AML-193 (cell line): ENCODE measurements around the gene GSTA4.
"Not testable (repeated sequence)": the region's sequence is repeated elsewhere in the genome, so short reads cannot be mapped to it uniquely, and the experiment has no call there.

ENCODE experiments used
- DNase-seq, 2 experiments: peaks; one replicate each; lab custom pipeline; 2025; lab: John Stamatoyannopoulos, UW

GSTA4 gene

DNA sequence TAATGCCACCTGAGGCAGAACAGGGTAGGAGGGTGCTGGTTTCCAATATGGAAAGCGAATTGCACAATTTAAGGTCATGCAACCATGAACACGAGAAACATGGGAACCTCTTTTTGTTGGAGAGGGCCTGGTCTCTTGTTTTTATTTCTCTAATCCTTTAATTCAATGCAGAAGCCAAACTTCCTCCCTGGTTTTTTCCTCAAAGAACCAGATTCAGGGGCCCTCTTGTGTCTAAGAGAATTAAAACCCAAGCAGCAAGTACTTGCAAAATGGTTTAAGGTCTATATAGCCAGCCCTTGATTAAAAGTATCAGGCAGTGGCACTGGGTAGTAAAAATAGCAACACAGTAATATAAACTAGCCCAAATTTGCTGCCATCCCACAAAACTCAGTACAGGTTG lies 19.5 kb downstream of the GSTA4 start:
- DNase-seq: no peak

DNA sequence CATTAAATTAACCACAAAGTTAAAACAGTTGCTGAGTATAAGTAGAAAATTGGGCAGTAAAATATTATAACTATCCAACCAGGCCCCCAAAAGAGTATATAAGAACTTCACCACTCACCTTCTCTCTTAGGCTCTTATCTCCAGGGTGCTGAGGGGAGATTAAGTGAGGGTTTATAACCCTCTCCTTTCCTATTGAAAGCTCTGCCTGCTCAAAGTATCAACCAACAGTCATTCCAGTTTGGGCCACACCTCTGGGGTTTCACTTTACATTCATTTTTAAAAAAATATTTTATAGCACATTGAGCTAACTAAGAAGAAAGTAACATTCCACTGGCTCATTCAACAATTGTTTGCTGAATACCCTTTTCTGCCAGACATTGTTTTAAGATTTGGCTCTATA lies 22.1 kb downstream of the GSTA4 start:
- DNase-seq: no peak

DNA sequence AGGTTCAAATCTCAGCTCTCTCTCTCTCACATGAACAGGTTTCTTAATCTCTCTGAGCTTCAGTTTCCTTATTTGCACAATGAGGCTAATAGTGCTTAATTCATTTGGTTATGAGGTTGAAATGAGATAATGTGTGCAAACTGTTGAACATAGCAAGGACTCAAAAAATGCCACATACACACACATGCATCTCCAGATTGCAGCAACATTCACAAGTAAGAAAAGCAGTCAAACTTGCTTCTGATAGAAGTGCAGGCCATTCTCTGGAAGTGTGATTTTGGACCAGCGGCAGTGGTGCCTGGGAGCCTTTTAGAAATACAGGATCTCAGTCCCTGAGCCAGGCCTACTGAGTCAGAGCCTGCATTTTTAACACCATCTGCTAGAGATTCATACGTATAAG lies 25.7 kb downstream of the GSTA4 start:
- no peak for DNase-seq

DNA sequence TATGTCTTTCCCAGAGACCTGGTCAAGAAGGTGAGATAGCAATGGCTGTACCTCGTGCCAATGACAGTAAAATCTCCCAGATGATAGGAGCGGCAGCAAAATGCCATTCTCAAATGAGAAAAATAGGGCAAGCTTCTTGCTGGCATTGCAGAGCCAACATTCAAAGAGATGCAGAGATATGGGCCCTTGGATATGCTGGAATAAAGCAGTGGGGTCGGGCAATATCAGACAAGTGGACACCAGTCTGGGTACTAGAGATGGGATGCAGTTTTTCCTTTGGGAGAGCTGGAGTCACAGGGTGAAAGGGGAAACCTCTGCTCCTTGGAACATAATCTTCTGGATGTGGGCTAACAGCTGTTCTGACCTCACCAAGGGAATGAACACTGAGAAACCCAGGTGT lies 29.0 kb downstream of the GSTA4 start:
- DNase-seq: no peak

DNA sequence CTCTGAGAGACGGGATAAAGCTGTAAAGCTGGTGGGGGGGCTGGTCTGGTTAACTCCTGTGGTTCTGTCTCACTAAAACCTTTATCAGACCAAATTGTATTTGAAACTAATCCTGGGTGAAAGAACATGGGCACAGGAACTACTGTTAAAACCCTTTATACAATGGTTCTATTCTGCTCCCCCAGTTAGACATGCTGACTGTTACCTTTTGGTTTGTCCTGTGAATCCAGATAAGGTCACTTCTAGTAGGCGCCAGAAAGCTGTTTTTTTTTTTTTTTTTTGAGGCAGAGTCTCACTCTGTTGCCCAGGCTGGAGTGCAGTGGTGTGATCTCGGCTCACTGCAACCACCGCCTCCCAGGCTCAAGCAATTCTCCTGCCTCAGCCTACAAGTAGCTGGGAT lies 29.7 kb downstream of the GSTA4 start:
- no peak for DNase-seq

DNA sequence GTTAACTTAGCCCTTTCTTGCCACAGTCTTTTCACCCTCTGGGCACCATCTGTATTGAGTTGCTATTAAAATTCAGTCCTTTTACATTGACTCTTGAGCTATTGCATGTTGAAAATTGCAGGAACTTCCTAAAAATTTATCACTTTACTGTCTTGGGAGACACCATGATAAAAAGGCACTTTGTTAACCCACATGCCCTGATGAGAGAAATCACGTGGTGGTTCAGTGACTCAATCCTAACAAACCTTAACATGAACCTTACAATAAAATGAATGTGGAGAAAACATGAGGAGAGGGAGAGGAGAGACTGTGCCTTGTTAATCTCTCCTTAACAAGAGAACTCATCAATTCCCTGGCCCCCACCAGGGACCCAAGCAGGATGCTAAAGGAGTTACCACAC lies 30.8 kb downstream of the GSTA4 start:
- no peak for DNase-seq

DNA sequence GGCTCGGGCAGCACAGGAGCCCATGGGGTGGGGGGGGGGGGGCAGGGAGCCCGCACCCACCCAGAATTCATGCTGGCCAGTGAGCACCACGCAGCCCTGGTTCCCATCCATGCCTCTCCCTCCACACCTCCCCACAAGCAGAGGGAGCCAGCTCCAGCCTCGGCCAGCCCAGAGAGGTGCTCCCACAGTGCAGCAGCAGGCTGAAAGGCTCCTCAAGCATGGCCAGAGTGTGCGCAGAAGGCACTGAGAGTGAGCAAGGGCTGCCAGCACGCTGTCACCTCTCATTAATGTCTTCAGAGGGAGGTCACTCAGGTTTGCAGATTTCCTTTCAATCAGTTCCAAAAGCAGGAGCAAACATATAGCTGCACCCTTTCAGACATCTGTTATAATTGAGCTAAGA lies 32.4 kb downstream of the GSTA4 start:
- no peak for DNase-seq

DNA sequence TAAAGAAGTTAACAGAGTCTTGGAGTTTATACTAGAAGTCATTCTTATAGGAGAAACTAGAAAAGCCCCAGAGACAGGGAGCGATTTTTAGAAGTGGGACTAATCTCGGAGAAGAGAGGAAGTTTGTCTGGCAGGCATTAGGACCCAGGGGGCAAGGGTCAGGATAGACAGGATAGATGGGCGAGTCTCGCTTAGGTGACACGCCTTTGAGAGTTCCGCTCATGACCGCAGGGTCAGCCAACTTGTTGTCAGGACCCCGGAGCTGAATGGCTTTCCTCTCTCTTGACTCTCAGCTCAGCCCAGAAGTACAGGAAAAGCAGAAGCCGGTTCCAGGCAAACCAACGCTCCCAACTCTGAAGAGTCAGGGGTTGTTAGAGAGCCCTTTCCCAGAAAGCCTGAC lies 34.1 kb downstream of the GSTA4 start:
- DNase-seq: not testable (repeated sequence)

DNA sequence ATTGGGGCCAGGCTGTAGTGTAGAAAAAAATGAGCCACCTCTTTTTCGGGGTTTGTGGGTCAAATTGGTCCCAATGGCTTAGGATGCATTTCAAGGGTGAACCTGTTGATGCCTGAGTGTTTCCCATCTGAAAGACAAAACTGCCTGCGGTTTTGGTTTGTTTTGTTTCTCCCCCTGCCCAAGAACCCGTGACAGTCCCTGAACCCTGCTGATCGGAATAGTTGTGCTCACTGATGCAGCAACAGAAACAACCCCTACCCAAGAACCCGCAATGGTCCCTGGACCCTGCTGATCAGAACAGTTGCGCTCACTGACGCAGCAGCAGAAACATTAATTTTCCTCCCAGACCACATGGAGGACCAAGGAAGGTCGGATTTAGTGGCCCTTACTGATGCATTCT lies 34.9 kb downstream of the GSTA4 start:
- not testable (repeated sequence) for DNase-seq

DNA sequence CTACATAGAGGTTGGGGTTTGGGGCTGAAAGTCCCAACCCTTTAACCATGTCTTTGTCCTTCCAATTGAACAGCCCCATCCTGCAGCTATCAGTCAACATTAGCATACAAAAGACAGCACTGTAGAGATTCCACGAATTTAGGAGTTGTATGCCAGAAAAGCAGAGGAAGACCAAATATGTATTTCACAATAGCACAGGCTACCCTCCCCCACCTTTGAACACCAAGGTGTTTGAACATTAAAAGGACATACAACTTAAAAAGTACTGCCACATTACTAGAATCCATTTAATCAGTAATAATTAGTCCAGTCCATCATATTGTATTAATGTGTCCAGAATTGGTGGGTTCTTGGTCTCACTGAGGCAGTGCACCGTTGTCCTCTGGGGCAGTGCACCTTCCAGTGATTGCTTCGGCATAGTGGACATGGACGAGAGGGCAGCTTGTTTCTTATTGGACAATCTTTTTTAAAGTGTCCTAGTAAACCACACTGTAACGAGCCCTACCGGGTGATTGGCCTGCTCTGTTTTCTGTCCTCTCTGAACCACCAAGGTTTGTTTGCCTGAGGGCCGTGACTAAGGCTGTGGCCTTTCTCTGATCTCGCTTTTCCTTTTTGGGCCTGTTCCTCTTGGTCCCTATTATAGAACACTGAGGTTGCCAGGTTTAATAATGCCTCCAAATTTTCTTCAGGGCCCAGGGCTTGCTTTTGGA lies 36.4 kb downstream of the GSTA4 start:
- DNase-seq: no peak

DNA sequence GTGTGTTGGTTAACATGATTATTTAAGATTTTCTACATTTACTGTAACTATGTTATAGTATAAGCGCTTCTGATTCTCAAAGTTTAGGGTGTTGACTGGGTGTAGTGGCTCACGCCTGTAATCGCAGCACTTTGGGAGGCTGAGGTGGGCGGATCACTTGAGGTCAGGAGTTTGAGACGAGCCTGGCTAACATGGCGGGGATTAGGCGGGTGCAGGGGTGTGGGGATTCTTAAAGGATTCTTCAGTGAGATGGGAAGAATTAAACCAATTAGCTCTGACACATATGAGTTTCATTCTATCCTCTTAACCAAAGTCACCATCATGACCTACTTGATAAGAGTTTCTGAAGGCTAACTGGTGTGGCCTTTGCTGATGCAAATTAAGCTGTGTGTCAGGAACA lies 39.2 kb downstream of the GSTA4 start:
- no peak for DNase-seq

DNA sequence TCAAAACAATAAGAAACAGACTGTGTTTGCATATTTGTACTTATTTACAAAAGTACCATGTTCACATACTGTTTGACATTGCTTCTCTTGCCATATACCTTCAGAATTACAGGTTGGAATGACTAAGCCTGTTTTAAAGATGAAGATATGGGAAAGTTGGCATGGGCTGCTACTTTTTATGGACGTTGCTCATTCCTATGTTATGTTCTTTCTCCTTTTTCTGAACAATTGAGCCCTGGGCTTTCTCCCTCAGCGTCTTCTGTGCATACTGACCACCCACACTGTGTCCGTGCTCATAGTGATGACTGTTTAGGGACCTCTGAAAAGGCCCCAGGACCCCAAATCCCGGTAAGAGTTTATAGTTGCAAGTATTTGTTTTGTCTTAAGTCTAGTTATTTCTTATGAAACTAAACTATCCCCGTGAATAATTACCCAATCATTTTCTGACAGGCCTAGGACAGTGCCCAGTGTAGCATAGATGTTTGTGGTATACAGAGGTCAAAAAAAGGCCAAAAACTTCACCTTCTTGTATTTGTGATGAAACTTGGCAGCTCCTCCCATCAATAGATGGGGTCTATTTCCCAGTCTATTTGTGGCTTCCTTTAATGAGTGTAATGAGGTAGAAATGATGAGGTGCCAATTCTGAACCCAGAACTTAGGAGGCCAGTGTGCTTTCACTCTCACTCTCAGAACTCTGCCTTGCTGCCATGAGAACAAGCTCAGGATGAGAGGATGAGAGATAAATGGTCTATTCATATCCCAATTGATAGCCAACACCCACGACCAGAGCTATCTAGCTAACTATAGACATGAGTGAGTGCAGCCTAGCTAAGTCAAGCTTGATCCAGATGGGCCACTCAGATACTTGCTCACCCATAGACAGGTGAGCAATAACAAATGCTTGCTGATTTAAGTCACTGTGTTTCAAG lies 40.9 kb downstream of the GSTA4 start:
- no peak for DNase-seq

DNA sequence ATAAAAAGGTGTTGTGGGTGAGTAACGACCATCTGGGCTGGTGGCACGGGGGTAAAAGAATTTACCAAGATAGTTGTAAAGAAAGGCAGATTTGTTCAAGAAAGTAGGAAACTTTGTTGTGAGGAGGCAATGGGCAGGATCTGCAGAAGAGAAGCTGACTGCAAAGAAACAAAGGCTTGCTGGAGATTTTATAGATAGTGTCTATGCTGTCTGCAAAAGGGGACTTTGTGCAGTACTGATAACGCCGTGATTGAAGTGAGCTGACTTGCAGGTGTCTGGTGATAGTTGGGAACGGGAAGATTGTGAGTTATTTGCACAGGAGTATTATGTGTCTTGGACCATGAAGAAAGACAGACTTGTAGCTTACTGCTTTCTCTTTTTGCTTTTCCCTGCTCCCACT lies 48.8 kb downstream of the GSTA4 start:
- DNase-seq: no peak

DNA sequence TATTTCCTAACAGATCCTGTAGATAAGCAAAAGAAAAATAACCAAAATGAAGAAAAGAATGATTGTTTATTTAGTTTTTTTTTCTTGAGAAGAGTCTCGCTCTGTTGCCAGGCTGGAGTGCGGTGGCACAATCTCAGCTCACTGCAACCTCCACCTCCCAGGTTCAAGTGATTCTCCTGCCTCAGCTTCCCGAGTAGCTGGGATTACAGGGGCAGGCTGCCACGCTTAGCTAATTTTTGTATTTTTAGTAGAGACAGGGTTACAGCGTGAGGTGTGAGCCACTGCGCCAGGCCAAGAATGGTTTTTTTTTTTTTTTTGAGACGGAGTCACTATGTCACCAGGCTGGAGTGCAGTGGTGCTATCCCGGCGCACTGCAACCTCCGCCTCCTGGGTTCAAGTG lies 52.3 kb downstream of the GSTA4 start:
- DNase-seq: not testable (repeated sequence)

DNA sequence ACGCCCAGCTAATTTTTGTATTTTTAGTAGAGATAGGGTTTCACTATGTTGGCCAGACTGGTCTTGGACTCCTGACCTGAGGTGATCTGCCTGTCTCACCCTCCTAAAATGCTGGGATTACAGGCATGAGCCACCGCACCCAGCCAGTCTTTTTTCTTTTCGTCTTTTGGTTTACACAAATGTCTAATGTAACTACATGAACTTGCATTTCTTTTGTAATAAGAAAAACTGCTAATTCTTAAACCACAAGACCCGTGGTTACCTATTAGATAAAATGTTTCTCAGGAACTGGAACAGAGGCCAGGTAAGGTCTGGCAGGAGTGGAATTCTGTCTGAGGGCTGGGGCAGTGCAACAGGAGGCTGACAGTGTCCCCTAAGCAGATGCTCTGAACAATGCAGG lies 52.9 kb downstream of the GSTA4 start:
- DNase-seq: no peak

DNA sequence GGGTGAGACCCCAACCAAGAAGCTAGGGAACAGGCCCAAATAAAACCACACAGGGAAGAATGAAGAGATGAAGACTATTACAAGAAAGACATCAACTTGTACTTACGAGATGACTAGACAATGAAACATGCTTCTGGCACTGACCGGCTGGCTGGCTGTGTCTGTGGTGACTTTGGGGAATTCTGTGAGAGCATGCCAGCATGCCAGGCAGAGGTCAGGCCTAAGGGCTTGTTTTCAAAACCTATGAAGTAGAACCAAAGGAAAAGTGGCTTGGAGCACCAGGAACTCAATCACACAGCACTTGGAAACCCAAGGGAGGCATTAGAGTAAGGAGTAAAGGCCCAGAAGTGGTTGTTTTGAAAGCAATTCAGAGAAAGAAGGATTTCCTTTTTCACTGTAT lies 57.2 kb downstream of the GSTA4 start:
- DNase-seq: no peak

DNA sequence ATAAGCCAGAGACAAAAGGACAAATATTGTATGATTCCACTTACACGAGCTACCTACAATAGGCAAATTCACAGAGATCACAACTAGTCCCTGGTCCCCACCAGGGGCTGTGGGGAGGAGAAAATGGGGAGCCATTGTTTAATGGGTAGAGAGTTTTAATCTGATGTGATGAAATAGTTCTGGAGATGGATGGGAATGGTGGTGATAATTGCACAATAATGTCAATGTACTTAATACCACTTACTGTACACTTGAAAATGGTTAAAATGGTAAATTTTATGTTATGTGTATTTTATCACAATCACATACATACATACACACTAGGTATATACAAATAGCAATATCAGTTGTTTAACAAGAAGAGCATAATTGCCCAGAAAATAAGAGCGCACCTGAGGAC lies 61.3 kb downstream of the GSTA4 start:
- no peak for DNase-seq

DNA sequence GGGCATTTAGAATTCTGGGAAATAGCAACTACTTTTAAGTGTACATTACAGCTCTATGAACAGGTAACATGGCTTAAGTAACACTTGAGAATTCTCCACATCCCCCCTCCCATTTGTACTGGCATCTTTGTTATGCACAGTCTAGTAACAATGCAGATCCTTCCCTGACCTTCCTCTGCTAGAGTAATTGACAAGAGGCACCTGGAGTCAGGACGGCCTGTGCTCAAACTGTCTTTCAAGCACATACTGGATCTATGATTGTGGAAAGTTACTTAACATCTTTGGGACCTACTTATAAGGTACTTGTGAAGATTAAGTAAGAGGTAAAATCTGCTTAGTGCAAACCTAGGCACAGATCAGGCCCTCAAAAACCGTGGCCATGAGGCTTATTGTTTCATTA lies 63.7 kb downstream of the GSTA4 start:
- DNase-seq: no peak

DNA sequence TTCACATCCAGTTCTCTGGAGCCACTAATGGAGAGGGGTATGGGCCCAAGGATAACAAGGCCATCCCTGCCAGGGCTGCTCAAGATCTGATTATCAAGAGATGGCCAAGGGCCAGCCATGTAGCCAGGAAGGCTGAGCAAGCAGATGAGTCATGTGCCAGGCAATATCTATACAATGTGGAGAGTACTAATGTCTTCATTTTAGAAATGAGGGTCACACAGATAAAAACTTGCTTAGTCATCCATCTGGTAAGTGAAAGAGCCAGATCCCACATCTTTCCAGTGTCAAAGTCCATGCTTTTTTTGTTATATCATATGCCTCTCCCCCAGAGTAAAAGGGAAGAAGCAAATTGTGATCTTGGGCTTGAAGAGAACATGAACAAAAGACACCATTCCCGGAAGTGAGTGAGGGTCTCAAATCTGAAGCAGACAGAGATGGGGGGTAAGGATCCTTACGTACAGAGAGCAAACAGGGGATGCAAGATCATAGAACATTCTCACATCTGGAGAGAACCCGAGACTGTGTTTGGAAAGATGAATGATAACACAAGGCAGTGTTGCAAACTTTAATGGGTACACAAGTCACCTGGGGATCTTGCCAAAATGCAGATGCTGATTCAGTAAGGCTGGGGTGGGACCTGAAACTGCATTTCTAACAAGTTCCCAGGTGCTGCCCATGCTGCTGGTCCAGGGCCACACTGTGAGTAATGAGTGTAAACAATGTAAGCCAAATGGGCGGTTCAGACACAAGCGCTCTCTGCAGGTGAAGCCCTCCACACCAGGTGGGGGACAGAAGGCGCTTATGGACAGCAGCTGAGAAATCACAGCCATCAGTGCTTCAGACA lies 65.5 kb downstream of the GSTA4 start:
- no peak for DNase-seq
